VCaP (cell line): ENCODE measurements around the gene CORO2A.

Experiments used
- H3K27ac ChIP-seq: fragments of 450-650 bp; 2 replicates; pipeline ENCODE4 v1.5.1; 2017
- CTCF ChIP-seq: fragments of 450-650 bp; conservative IDR thresholded peaks from 2 replicates; pipeline ENCODE4 v1.5.1; 2017; ENCODE audit warnings: mild to moderate bottlenecking, moderate library complexity

The CORO2A gene

GRCh38 chr9:98211260-98211659 is 18.8 kb upstream of the CORO2A start:
- TF ChIP-seq CTCF: no peak
- peak overlapping the region; percentile 25; the same call in 1 of the 2 replicates for H3K27ac ChIP-seq

- peak overlapping the region; percentile 25; the same call in 1 of the 2 replicates for H3K27ac ChIP-seq
- TF ChIP-seq CTCF: no peak
These were observed 18.0 kb upstream of the CORO2A start for GRCh38 chr9:98210435-98210834.

GRCh38 chr9:98209530-98209929 is 17.1 kb upstream of the CORO2A start:
- TF ChIP-seq CTCF: no peak
- no peak overlapping the region for H3K27ac ChIP-seq

GRCh38 chr9:98208635-98209034 is 16.2 kb upstream of the CORO2A start:
- no peak overlapping the region for H3K27ac ChIP-seq
- TF ChIP-seq CTCF: no peak

GRCh38 chr9:98207606-98208005 is 15.2 kb upstream of the CORO2A start:
- TF ChIP-seq CTCF: no peak

GRCh38 chr9:98206754-98207153 is 14.3 kb upstream of the CORO2A start:
- H3K27ac ChIP-seq: no peak overlapping the region
- TF ChIP-seq CTCF: no peak

More at GRCh38 chr9:98207606-98208005, 15.2 kb upstream of the CORO2A start:
- no peak overlapping the region for H3K27ac ChIP-seq

GRCh38 chr9:98204692-98205091 is 12.3 kb upstream of the CORO2A start:
- H3K27ac ChIP-seq: no peak overlapping the region

More at GRCh38 chr9:98204692-98205091, 12.3 kb upstream of the CORO2A start:
- no peak for TF ChIP-seq CTCF
